Skeletal muscle satellite cell (primary cell): Measurements from ENCODE around the gene TAX1BP1.
"Not testable (repeated sequence)": the region's sequence is repeated elsewhere in the genome, so short reads cannot be mapped to it uniquely, and the experiment has no call there.

Source experiments
- H3K27me3 ChIP-seq: 2 replicates; pipeline ENCODE4 v1.7.0; 2013; ENCODE audit warnings: low read length; ENCODE audit not compliant: control insufficient read depth, insufficient read depth
- H3K36me3 ChIP-seq: 2 replicates; pipeline ENCODE4 v1.7.0; 2013; ENCODE audit warnings: mild to moderate bottlenecking, control low read depth, low read length; ENCODE audit not compliant: insufficient read depth
- H3K4me1 ChIP-seq: 2 replicates; pipeline ENCODE4 v1.7.0; 2013; ENCODE audit warnings: low read length; ENCODE audit not compliant: control insufficient read depth, insufficient read depth
- H3K4me2 ChIP-seq: 2 replicates; pipeline ENCODE4 v1.7.0; 2013; ENCODE audit warnings: mild to moderate bottlenecking, low read length
- H3K4me3 ChIP-seq: 2 replicates; pipeline ENCODE4 v1.7.0; 2013; ENCODE audit warnings: low read length
- H3K9ac ChIP-seq: 2 replicates; pipeline ENCODE4 v1.7.0; 2013; ENCODE audit warnings: mild to moderate bottlenecking, low read depth, low read length, moderate library complexity
- H3K9me3 ChIP-seq: replicated peaks from 2 replicates; pipeline ENCODE4 v1.7.0; 2013; ENCODE audit warnings: mild to moderate bottlenecking, control low read depth, low read length

TAX1BP1 gene

GRCh38 chr7:27850531-27850930 lies 110.6 kb downstream of the TAX1BP1 start:
- H3K9ac ChIP-seq: no peak overlapping the region
- H3K9me3 ChIP-seq: no peaks in the 10 kb centered on the region
- no peak overlapping the region for H3K4me3 ChIP-seq
- no peaks in the 10 kb centered on the region for H3K4me1 ChIP-seq
- no peaks in the 10 kb centered on the region for H3K36me3 ChIP-seq
- H3K27me3 ChIP-seq: no peaks in the 10 kb centered on the region
- H3K4me2 ChIP-seq: no peak overlapping the region

GRCh38 chr7:27856703-27857485 lies 116.9 kb downstream of the TAX1BP1 start:
- not testable (repeated sequence) for H3K9me3 ChIP-seq, H3K9ac ChIP-seq, H3K4me3 ChIP-seq, H3K4me1 ChIP-seq, H3K36me3 ChIP-seq, H3K4me2 ChIP-seq, H3K27me3 ChIP-seq

- no peak overlapping the region for H3K4me2 ChIP-seq
- no peak overlapping the region for H3K4me3 ChIP-seq
Observed at GRCh38 chr7:27860800-27861199, 120.8 kb downstream of the TAX1BP1 start.

GRCh38 chr7:27861747-27862146 lies 121.8 kb downstream of the TAX1BP1 start:
- Histone ChIP-seq H3K9ac (no peak overlapping the region), H3K9me3 (no peaks in the 10 kb centered on the region), H3K4me3 (no peak overlapping the region), H3K36me3 (peaks cover 4% of the 10 kb centered on the region), H3K4me1 (no peaks in the 10 kb centered on the region), H3K4me2 (no peak overlapping the region), H3K27me3 (no peaks in the 10 kb centered on the region)

More at GRCh38 chr7:27860800-27861199, 120.8 kb downstream of the TAX1BP1 start:
- no peaks in the 10 kb centered on the region for H3K9me3 ChIP-seq
- H3K4me1 ChIP-seq: no peaks in the 10 kb centered on the region
- no peak overlapping the region for H3K9ac ChIP-seq
- H3K27me3 ChIP-seq: no peaks in the 10 kb centered on the region
- peaks cover 4% of the 10 kb centered on the region for H3K36me3 ChIP-seq

- Histone ChIP-seq H3K4me1 (no peaks in the 10 kb centered on the region), H3K36me3 (peaks cover 4% of the 10 kb centered on the region), H3K27me3 (no peaks in the 10 kb centered on the region), H3K9me3 (no peaks in the 10 kb centered on the region), H3K4me2 (no peak overlapping the region), H3K4me3 (no peak overlapping the region), H3K9ac (no peak overlapping the region)
Observed at GRCh38 chr7:27863880-27864279, 123.9 kb downstream of the TAX1BP1 start.

- Histone ChIP-seq H3K9ac (no peak overlapping the region), H3K4me2 (no peak overlapping the region), H3K4me3 (no peak overlapping the region), H3K9me3 (no peaks in the 10 kb centered on the region), H3K27me3 (no peaks in the 10 kb centered on the region), H3K4me1 (no peaks in the 10 kb centered on the region), H3K36me3 (peaks cover 4% of the 10 kb centered on the region)
Observed at GRCh38 chr7:27866256-27866655, 126.3 kb downstream of the TAX1BP1 start.

- no peak overlapping the region for H3K4me3 ChIP-seq
- no peak overlapping the region for H3K9ac ChIP-seq
- H3K36me3 ChIP-seq: peaks cover 4% of the 10 kb centered on the region
- H3K4me1 ChIP-seq: no peaks in the 10 kb centered on the region
- H3K9me3 ChIP-seq: no peaks in the 10 kb centered on the region
- H3K27me3 ChIP-seq: no peaks in the 10 kb centered on the region
- H3K4me2 ChIP-seq: no peak overlapping the region
Observed at GRCh38 chr7:27866828-27867672, 127.1 kb downstream of the TAX1BP1 start.

GRCh38 chr7:27868131-27868550 lies 128.2 kb downstream of the TAX1BP1 start:
- Histone ChIP-seq H3K9ac (no peak overlapping the region), H3K4me3 (no peak overlapping the region), H3K4me1 (no peaks in the 10 kb centered on the region), H3K4me2 (no peak overlapping the region), H3K27me3 (no peaks in the 10 kb centered on the region), H3K9me3 (no peaks in the 10 kb centered on the region), H3K36me3 (peaks cover 4% of the 10 kb centered on the region)

- H3K9ac ChIP-seq: no peak overlapping the region
- no peaks in the 10 kb centered on the region for H3K36me3 ChIP-seq
- peaks cover 6% of the 10 kb centered on the region for H3K4me1 ChIP-seq
- no peaks in the 10 kb centered on the region for H3K9me3 ChIP-seq
- no peak overlapping the region for H3K4me2 ChIP-seq
- no peak overlapping the region for H3K4me3 ChIP-seq
- H3K27me3 ChIP-seq: no peaks in the 10 kb centered on the region
Observed at GRCh38 chr7:27869056-27869455, 129.1 kb downstream of the TAX1BP1 start.

GRCh38 chr7:27870595-27870994 lies 130.6 kb downstream of the TAX1BP1 start:
- no peaks in the 10 kb centered on the region for H3K9me3 ChIP-seq
- H3K36me3 ChIP-seq: no peaks in the 10 kb centered on the region
- no peak overlapping the region for H3K9ac ChIP-seq
- no peaks in the 10 kb centered on the region for H3K27me3 ChIP-seq
- peaks cover 15% of the 10 kb centered on the region for H3K4me1 ChIP-seq
- H3K4me3 ChIP-seq: no peak overlapping the region
- H3K4me2 ChIP-seq: no peak overlapping the region

GRCh38 chr7:27871086-27871485 lies 131.1 kb downstream of the TAX1BP1 start:
- Histone ChIP-seq H3K9me3 (no peaks in the 10 kb centered on the region), H3K4me3 (no peak overlapping the region), H3K9ac (no peak overlapping the region), H3K4me1 (peaks cover 15% of the 10 kb centered on the region), H3K4me2 (no peak overlapping the region), H3K27me3 (no peaks in the 10 kb centered on the region), H3K36me3 (no peaks in the 10 kb centered on the region)
